Ascending aorta (tissue), 2 donors: ENCODE data around the gene CD300C. TPM values are rescaled to one million over a fixed set of nuclear protein-coding genes. Genes with fewer than 3 reads are reported as not detected.

Source experiments
- DNase-seq, 2 donors: peaks; one replicate each; pipeline ENCODE4 v3.0.0-alpha.2; 2019; ENCODE audit warnings: low spot score in 2 of 2
- H3K27ac ChIP-seq, 2 donors: fragments of 200-600 bp; sonication (generic); one replicate each; pipeline ENCODE4 v1.5.1; 2016 to 2017; ENCODE audit warnings: mild to moderate bottlenecking in 1 of 2
- H3K27me3 ChIP-seq: fragments of 200-600 bp; sonication (generic); one replicate; pipeline ENCODE4 v1.5.1; 2017
- H3K36me3 ChIP-seq, 2 donors: fragments of 200-600 bp; sonication (generic); one replicate each; pipeline ENCODE4 v1.5.1; 2016
- H3K4me1 ChIP-seq, 2 donors: fragments of 200-600 bp; sonication (generic); one replicate each; pipeline ENCODE4 v1.5.1; 2016 to 2017; ENCODE audit warnings: mild to moderate bottlenecking in 1 of 2
- H3K4me3 ChIP-seq, 2 donors: fragments of 200-600 bp; sonication (generic); one replicate each; pipeline ENCODE4 v1.5.1; 2016 to 2017; ENCODE audit warnings: mild to moderate bottlenecking in 1 of 2
- H3K9me3 ChIP-seq, 2 donors: fragments of 200-600 bp; sonication (generic); one replicate each; pipeline ENCODE4 v1.5.1; 2016
- intact Hi-C: fragments of 100-400 bp; cut with DNase I; formaldehyde crosslinking; loops from one replicate; pipeline ENCODE4 v1.15.1; 2023
- total RNA-seq: library from RNA; depleted of rRNA; stranded (reverse); fragments of >200 nt; gene quantifications from one replicate; pipeline ENCODE4 v1.1.0, GENCODE V29; 2016
- TF ChIP-seq, protein P1 (sequence below), 3 experiments: fragments of 200-600 bp in 2 of 3; fragments of 450-650 bp in 1 of 3; sonication (generic) in 2 of 3; IDR thresholded peaks; one replicate each; pipeline ENCODE4 v1.5.1; 2016 to 2019; ENCODE audit warnings: antibody characterized with exemption in 3 of 3, mild to moderate bottlenecking in 1 of 3, moderate library complexity in 1 of 3

Gene CD300C
- total RNA-seq, 1 donor from 2014 or later = not detected

DNA sequence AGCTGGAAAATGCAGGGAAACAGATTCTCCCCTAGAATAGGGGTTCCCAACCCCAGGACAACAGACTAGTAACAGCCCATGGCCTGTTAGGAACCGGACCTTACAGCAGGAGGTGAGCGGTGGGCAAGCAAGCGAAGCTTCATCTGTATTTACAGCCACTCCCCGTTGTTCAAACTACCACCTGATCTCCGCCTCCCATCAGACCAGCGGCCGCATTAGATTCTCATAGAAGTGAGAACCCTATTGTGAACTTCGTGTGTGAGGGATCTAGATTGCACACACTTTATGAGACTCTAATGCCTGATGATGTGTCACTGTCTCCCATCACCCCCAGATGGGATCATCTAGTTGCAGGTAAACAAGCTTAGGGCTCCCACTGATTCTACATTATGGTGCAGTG is 18.2 kb downstream of the CD300C start:
- TF ChIP-seq, protein P1, sequence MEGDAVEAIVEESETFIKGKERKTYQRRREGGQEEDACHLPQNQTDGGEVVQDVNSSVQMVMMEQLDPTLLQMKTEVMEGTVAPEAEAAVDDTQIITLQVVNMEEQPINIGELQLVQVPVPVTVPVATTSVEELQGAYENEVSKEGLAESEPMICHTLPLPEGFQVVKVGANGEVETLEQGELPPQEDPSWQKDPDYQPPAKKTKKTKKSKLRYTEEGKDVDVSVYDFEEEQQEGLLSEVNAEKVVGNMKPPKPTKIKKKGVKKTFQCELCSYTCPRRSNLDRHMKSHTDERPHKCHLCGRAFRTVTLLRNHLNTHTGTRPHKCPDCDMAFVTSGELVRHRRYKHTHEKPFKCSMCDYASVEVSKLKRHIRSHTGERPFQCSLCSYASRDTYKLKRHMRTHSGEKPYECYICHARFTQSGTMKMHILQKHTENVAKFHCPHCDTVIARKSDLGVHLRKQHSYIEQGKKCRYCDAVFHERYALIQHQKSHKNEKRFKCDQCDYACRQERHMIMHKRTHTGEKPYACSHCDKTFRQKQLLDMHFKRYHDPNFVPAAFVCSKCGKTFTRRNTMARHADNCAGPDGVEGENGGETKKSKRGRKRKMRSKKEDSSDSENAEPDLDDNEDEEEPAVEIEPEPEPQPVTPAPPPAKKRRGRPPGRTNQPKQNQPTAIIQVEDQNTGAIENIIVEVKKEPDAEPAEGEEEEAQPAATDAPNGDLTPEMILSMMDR (IDR thresholded peaks at IDR 0.05) = no peak
- no peak overlapping the region for H3K27ac ChIP-seq
- no peaks in the 10 kb centered on the region for H3K9me3 ChIP-seq
- intact Hi-C loops = no loop called here
- no peaks in the 10 kb centered on the region for H3K36me3 ChIP-seq
- H3K4me1 ChIP-seq = no peaks in the 10 kb centered on the region
- no peaks in the 10 kb centered on the region for H3K27me3 ChIP-seq
- DNase-seq = peak in 1 of 2 donors; percentile 16
- H3K4me3 ChIP-seq = no peak overlapping the region

DNA sequence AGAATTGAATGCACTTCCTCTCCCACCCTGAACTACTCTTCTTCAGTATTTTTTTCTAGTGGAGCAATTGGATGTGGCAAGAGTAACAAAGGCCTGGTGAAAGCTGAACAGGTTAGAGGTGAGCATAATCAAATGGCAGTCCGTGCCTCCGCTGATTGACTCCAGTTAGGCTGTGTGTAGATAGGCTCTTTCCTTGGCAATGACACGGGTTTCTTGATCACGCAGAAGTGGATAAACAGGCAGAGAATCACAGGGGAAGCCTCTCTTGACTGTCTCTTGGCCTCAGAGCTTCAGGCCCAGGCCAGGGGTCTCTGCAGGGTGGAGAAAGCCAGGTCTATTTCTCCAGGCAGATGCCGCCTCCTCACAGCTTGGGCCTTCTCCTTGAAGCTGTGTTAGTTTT is 18.8 kb downstream of the CD300C start:
- H3K9me3 ChIP-seq = no peaks in the 10 kb centered on the region
- no peak overlapping the region for H3K4me3 ChIP-seq
- intact Hi-C loops = no loop called here
- no peaks in the 10 kb centered on the region for H3K4me1 ChIP-seq
- peak in 1 of 2 donors; percentile 46 for DNase-seq
- no peaks in the 10 kb centered on the region for H3K36me3 ChIP-seq
- H3K27me3 ChIP-seq = no peaks in the 10 kb centered on the region
- TF ChIP-seq, protein P1 (IDR thresholded peaks at IDR 0.05) = no peak
- H3K27ac ChIP-seq = no peak overlapping the region

DNA sequence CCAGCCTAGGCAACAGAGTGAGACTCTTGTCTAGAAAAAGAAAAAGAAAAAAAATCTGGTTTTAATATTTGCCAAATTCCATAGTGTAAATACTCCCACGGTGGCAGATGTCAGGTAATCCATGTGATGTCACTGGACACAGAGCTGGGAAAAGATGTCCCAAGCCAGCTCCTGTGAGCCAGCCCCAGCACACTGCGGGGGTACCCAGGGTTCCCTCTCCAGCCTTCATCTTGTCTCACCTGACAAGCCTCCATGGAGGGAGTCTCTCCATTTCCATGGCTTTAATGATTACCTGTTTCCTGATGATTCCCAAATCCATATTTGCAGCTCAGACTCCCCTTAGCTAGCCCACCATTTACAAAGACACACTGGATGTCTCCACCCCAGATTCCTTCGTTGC is 19.2 kb downstream of the CD300C start:
- no peaks in the 10 kb centered on the region for H3K9me3 ChIP-seq
- no peaks in the 10 kb centered on the region for H3K27me3 ChIP-seq
- no peaks in the 10 kb centered on the region for H3K4me1 ChIP-seq
- no peaks in the 10 kb centered on the region for H3K36me3 ChIP-seq
- TF ChIP-seq, protein P1 (IDR thresholded peaks at IDR 0.05) = no peak
- intact Hi-C loops = no loop called here
- DNase-seq = no peak
- H3K4me3 ChIP-seq = no peak overlapping the region
- H3K27ac ChIP-seq = no peak overlapping the region

DNA sequence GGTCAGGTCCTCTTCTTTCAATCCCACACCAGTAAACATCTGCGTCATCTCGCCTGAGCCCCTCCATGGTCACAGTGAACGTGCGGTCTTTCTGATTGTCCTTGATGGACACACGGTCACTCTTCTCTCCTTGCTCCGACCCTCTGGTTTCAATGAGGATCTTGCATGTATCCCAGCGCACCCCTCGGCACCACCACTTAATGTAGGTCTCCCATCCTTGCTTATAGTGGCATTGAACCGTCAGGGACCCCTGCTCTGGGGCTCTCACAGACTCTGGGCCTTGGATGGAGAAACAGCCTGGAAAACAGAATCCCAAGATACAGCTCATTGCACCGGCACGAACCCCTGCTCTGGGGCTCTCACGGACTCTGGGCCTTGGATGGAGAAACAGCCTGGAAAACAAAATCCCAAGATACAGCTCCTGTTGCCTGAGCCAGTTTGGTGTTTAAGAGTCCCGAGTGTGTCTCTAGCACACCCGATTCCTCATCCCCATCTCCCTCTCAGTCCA is 20.1 kb downstream of the CD300C start:
- intact Hi-C loops = no loop called here
- DNase-seq = peak in 1 of 2 donors; percentile 41
- Histone ChIP-seq H3K27me3 (no peaks in the 10 kb centered on the region), H3K4me3 (no peak overlapping the region), H3K36me3 (no peaks in the 10 kb centered on the region), H3K4me1 (no peaks in the 10 kb centered on the region), H3K9me3 (no peaks in the 10 kb centered on the region), H3K27ac (no peak overlapping the region)
- TF ChIP-seq, protein P1 (IDR thresholded peaks at IDR 0.05) = no peak

DNA sequence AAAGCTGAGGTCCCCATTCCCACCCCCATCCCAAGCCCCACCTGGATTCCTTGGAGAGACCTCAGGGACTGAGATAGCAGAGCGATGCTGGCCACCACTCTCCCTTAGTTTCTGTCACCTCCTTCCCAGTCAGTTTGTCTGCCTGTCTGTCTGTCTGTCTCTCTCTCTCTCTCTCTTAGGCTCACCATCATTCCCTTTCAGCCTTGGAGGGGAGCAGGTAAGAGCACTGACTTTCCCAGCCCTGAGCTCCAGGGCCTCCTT is 20.5 kb downstream of the CD300C start:
- TF ChIP-seq, protein P1 (IDR thresholded peaks at IDR 0.05) = no peak
- intact Hi-C loops = no loop called here
- no peaks in the 10 kb centered on the region for H3K27me3 ChIP-seq
- no peak overlapping the region for H3K4me3 ChIP-seq
- no peaks in the 10 kb centered on the region for H3K36me3 ChIP-seq
- no peak for DNase-seq
- H3K4me1 ChIP-seq = no peaks in the 10 kb centered on the region
- H3K9me3 ChIP-seq = no peaks in the 10 kb centered on the region
- no peak overlapping the region for H3K27ac ChIP-seq
